Panc1 (cell line): ENCODE results near the gene TENT4B. TPM values are rescaled to one million over a fixed set of nuclear protein-coding genes. Genes with fewer than 3 reads are reported as not detected.
A peak's percentile ranks its signal among the peaks of the same experiment; 100 is the strongest.

Experiments
- ATAC-seq: fragments of 200-7000 bp; cut with Tn5 transposase; 2 replicates; pipeline ENCODE4 v1.9.1; 2020; ENCODE audit warnings: mild to moderate bottlenecking, moderate library complexity
- BruUV-seq: library from RNA; stranded (reverse); fragments of 400-500 nt; replicated peaks from 2 replicates; lab custom pipeline; 2021; lab: Mats Ljungman, UMichigan
- CTCF ChIA-PET: fragments of 300-600 bp; sonication (Branson Sonifier 250); formaldehyde crosslinking; loops from one replicate; lab custom pipeline; 2022; ENCODE audit warnings: antibody characterized with exemption; lab: Charles Lee
- POLR2A ChIA-PET: fragments of 300-600 bp; sonication (Branson Sonifier 250); formaldehyde crosslinking; loops from one replicate; lab custom pipeline; 2022; ENCODE audit warnings: antibody characterized with exemption; lab: Charles Lee
- DNase-seq: peaks from one replicate; pipeline ENCODE4 v3.0.0-alpha.2; 2010; ENCODE audit warnings: low read depth, low spot score
- H3K27ac ChIP-seq: 2 replicates; pipeline ENCODE4 v1.5.1; 2011; ENCODE audit warnings: mild to moderate bottlenecking, low read length, inconsistent platforms
- H3K27me3 ChIP-seq: fragments of 200-500 bp; sonication (Bioruptor generic); 2 replicates; pipeline ENCODE4 v1.6.0; 2014; ENCODE audit warnings: low read length, inconsistent platforms; ENCODE audit not compliant: control insufficient read depth, insufficient read depth
- H3K36me3 ChIP-seq: fragments of 200-500 bp; sonication (Bioruptor generic); 2 replicates; pipeline ENCODE4 v1.5.1; 2014; ENCODE audit warnings: inconsistent platforms, mild to moderate bottlenecking, low read length, moderate library complexity; ENCODE audit not compliant: control insufficient read depth, insufficient read depth
- H3K4me1 ChIP-seq: 2 replicates; pipeline ENCODE4 v1.5.1; 2011; ENCODE audit warnings: inconsistent platforms, mild to moderate bottlenecking, low read length, moderate library complexity; ENCODE audit not compliant: control insufficient read depth, insufficient read depth
- H3K4me3 ChIP-seq, 2 experiments: 2 replicates each; pipeline ENCODE4 v1.5.1; 2011 to 2012; ENCODE audit warnings: low read depth in 2 of 2, low read length in 2 of 2, mild to moderate bottlenecking in 2 of 2, inconsistent platforms in 1 of 2, moderate library complexity in 1 of 2
- H3K9me3 ChIP-seq: fragments of 200-500 bp; sonication (Bioruptor generic); 2 replicates; pipeline ENCODE4 v1.5.1; 2014; ENCODE audit warnings: low read depth, mild to moderate bottlenecking, inconsistent platforms, low read length, moderate library complexity; ENCODE audit not compliant: control insufficient read depth, insufficient read depth
- POLR2AphosphoS5 ChIP-seq: IDR thresholded peaks from 2 replicates; pipeline ENCODE4 v1.6.1; 2012; ENCODE audit warnings: mild to moderate bottlenecking, low read depth, low read length, moderate library complexity
- SIN3A ChIP-seq: IDR thresholded peaks from 2 replicates; pipeline ENCODE4 v1.6.1; 2012; ENCODE audit warnings: low read depth, mild to moderate bottlenecking, low read length, moderate library complexity, borderline replicate concordance; ENCODE audit not compliant: insufficient read depth
- TCF7L2 ChIP-seq: IDR thresholded peaks from 2 replicates; pipeline ENCODE4 v1.6.1; 2011; ENCODE audit warnings: mild to moderate bottlenecking, low read depth, low read length, inconsistent platforms
- in situ Hi-C: cut with HindIII; loops from 2 replicates; pipeline ENCODE4 v1.10.0; 2016; ENCODE audit warnings: low sequenced_read_pairs, low pct_unique_long_range_greater_than_20kb
- intact Hi-C: fragments of 100-400 bp; cut with micrococcal nuclease; formaldehyde crosslinking; loops from one replicate; pipeline ENCODE4 v1.10.0; 2022; ENCODE audit not compliant: unreplicated experiment
- total RNA-seq: library from RNA; stranded (reverse); gene quantifications from one replicate; pipeline ENCODE4 v1.2.1, GENCODE V29; 2021; ENCODE audit not compliant: unreplicated experiment
- TF ChIP-seq, protein P1 (sequence below), 2 experiments: IDR thresholded peaks; 2 replicates each; pipeline ENCODE4 v1.6.1; 2011 to 2012; ENCODE audit warnings: low read depth in 2 of 2, control low read depth in 1 of 2, low read length in 1 of 2, mild to moderate bottlenecking in 1 of 2, moderate library complexity in 1 of 2; ENCODE audit not compliant: insufficient read depth in 1 of 2
- TF ChIP-seq, protein P2 (sequence below): fragments of 450-650 bp; IDR thresholded peaks from 2 replicates; pipeline ENCODE4 v1.5.1; 2017; ENCODE audit warnings: mild to moderate bottlenecking

Gene TENT4B
- total RNA-seq, 1 experiment from 2014 or later = 9.7 TPM

DNA sequence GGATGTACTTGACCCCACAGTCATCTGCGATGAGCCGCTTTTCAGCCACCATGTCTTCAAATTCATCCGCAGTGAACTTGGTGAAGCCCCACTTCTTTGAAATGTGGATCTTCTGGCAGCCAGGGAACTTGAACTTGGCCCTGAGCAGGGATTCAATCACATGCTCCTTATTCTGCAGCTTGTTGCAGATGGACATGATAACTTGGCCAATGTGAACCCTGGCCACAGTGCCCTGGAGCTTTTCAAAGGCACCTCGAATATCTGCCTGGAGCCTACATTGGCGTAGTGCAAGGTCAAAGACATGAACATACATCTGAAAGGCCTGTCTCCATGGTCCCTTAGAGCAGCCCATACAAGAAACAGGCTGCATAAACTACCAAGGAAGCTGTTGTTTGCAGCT lies 1.8 kb upstream of the TENT4B start:
- DNase-seq = no peak
- H3K27me3 ChIP-seq = no peaks in the 10 kb centered on the region
- peaks cover 6% of the 10 kb centered on the region for H3K4me1 ChIP-seq
- no peaks in the 10 kb centered on the region for H3K36me3 ChIP-seq
- no peak for ATAC-seq
- intact Hi-C loops = no loop called here
- H3K27ac ChIP-seq = no peak overlapping the region
- TF ChIP-seq TCF7L2 = no peak
- H3K4me3 ChIP-seq = no peak overlapping the region
- no TSS peak for BruUV-seq
- CTCF ChIA-PET = interaction anchor here (0.6 kb wide), 1 partner anchor 276 kb away, joined by 5 read pairs; no protein-coding TSS in a partner anchor
- in situ Hi-C loops = no loop called here
- POLR2A ChIA-PET = no interaction called here
- H3K9me3 ChIP-seq = no peaks in the 10 kb centered on the region

DNA sequence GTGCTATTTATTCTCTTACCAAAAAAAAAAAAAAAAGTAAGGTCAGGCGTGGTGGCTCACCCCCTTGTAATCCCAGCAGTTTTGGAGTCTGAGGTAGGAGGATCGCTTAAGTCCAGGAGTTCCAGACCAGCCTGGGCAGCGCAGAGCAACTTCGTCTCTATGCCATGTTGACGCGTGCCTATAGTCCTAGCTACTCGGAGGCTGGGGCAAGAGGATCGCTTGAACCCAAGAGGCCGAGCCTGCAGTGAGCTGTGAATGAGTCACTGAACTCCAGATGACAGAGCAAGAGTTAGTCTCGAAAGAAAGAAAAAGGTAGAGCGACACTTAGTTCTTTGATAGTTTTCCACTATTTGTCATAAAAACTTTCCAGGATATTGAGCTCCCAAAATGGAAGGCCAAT lies 1.4 kb upstream of the TENT4B start:
- ATAC-seq (no peak), DNase-seq (no peak)
- TF ChIP-seq POLR2AphosphoS5 = no peak
- no peak for TF ChIP-seq TCF7L2
- TF ChIP-seq SIN3A = no peak
- TF ChIP-seq, protein P1, sequence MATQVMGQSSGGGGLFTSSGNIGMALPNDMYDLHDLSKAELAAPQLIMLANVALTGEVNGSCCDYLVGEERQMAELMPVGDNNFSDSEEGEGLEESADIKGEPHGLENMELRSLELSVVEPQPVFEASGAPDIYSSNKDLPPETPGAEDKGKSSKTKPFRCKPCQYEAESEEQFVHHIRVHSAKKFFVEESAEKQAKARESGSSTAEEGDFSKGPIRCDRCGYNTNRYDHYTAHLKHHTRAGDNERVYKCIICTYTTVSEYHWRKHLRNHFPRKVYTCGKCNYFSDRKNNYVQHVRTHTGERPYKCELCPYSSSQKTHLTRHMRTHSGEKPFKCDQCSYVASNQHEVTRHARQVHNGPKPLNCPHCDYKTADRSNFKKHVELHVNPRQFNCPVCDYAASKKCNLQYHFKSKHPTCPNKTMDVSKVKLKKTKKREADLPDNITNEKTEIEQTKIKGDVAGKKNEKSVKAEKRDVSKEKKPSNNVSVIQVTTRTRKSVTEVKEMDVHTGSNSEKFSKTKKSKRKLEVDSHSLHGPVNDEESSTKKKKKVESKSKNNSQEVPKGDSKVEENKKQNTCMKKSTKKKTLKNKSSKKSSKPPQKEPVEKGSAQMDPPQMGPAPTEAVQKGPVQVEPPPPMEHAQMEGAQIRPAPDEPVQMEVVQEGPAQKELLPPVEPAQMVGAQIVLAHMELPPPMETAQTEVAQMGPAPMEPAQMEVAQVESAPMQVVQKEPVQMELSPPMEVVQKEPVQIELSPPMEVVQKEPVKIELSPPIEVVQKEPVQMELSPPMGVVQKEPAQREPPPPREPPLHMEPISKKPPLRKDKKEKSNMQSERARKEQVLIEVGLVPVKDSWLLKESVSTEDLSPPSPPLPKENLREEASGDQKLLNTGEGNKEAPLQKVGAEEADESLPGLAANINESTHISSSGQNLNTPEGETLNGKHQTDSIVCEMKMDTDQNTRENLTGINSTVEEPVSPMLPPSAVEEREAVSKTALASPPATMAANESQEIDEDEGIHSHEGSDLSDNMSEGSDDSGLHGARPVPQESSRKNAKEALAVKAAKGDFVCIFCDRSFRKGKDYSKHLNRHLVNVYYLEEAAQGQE (IDR thresholded peaks at IDR 0.05; ENCODE audit: insufficient read depth in 1 of 2, low read depth in 2 of 2, low read length in 1 of 2) = no peak
- TF ChIP-seq, protein P2, sequence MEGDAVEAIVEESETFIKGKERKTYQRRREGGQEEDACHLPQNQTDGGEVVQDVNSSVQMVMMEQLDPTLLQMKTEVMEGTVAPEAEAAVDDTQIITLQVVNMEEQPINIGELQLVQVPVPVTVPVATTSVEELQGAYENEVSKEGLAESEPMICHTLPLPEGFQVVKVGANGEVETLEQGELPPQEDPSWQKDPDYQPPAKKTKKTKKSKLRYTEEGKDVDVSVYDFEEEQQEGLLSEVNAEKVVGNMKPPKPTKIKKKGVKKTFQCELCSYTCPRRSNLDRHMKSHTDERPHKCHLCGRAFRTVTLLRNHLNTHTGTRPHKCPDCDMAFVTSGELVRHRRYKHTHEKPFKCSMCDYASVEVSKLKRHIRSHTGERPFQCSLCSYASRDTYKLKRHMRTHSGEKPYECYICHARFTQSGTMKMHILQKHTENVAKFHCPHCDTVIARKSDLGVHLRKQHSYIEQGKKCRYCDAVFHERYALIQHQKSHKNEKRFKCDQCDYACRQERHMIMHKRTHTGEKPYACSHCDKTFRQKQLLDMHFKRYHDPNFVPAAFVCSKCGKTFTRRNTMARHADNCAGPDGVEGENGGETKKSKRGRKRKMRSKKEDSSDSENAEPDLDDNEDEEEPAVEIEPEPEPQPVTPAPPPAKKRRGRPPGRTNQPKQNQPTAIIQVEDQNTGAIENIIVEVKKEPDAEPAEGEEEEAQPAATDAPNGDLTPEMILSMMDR = no peak
- ChIA-PET CTCF (interaction anchor here (0.6 kb wide), 1 partner anchor 277 kb away, joined by 5 read pairs; no protein-coding TSS in a partner anchor), POLR2A (no interaction called here)
- in situ Hi-C loops (no loop called here), intact Hi-C loops (no loop called here)
- Histone ChIP-seq H3K4me3 (peak overlapping the region in 1 of 2 experiments; percentile 69; a peak in 3 of 4 replicates), H3K36me3 (no peaks in the 10 kb centered on the region), H3K27me3 (no peaks in the 10 kb centered on the region), H3K9me3 (no peaks in the 10 kb centered on the region), H3K4me1 (peaks cover 6% of the 10 kb centered on the region), H3K27ac (peak overlapping the region; percentile 84)
- no TSS peak for BruUV-seq

DNA sequence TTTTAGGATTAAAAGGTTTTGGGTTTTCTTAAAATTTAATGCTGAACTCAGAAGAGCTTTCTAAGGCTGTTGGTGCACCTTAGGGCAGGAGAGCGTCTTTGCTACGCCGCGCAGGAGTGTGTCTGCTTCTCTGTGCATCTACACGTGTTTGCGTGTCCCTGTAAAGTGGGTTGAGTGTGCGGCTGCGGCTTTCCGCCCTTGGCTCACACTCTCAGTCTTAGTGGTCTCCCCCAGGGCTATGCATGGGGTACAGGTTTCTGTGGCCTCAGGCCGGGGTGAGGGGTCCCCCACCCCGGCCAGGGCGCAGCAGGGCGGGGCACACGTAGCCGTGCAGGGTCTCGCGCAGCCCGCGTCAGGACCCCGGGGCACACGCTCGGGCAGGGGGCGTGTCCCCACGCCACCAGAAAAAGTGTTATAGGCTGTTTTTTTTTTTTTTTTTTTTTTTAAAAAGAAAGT lies 727 bp upstream of the TENT4B start:
- BruUV-seq = no TSS peak
- Histone ChIP-seq H3K36me3 (no peaks in the 10 kb centered on the region), H3K27ac (peak overlapping the region; percentile 84), H3K27me3 (no peaks in the 10 kb centered on the region), H3K4me1 (peaks cover 6% of the 10 kb centered on the region), H3K9me3 (no peaks in the 10 kb centered on the region), H3K4me3 (peak overlapping the region; percentile 69 to 83)
- CTCF ChIA-PET = no interaction called here
- peak; percentile 8 for DNase-seq
- no peak for TF ChIP-seq TCF7L2
- POLR2A ChIA-PET = no interaction called here
- ATAC-seq = peak; percentile 57
- intact Hi-C loops (no loop called here), in situ Hi-C loops (no loop called here)
